ENCODE data around the gene ZNF343.
"Not testable (repeated sequence)": the region's sequence is repeated elsewhere in the genome, so short reads cannot be mapped to it uniquely, and the experiment has no call there.

GRCh38 chr20:2526218-2526583 is 17.5 kb upstream of the ZNF343 start:
- not testable (repeated sequence) for TF ChIP-seq POLR2A (IDR thresholded peaks at IDR 0.05)
- TF ChIP-seq, protein P1, sequence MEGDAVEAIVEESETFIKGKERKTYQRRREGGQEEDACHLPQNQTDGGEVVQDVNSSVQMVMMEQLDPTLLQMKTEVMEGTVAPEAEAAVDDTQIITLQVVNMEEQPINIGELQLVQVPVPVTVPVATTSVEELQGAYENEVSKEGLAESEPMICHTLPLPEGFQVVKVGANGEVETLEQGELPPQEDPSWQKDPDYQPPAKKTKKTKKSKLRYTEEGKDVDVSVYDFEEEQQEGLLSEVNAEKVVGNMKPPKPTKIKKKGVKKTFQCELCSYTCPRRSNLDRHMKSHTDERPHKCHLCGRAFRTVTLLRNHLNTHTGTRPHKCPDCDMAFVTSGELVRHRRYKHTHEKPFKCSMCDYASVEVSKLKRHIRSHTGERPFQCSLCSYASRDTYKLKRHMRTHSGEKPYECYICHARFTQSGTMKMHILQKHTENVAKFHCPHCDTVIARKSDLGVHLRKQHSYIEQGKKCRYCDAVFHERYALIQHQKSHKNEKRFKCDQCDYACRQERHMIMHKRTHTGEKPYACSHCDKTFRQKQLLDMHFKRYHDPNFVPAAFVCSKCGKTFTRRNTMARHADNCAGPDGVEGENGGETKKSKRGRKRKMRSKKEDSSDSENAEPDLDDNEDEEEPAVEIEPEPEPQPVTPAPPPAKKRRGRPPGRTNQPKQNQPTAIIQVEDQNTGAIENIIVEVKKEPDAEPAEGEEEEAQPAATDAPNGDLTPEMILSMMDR (IDR thresholded peaks at IDR 0.05): not testable (repeated sequence)
